NB4 (cell line): Measurements from ENCODE around the gene FBXO41.

Experiments used
- MYC ChIP-seq: IDR thresholded peaks from 2 replicates; pipeline ENCODE4 v1.6.1; 2011; ENCODE audit warnings: low read depth, low read length
- POLR2A ChIP-seq: IDR thresholded peaks from 2 replicates; pipeline ENCODE4 v1.6.1; 2011; ENCODE audit warnings: mild to moderate bottlenecking; ENCODE audit not compliant: insufficient read length; ENCODE audit errors: extremely low read depth

DNA sequence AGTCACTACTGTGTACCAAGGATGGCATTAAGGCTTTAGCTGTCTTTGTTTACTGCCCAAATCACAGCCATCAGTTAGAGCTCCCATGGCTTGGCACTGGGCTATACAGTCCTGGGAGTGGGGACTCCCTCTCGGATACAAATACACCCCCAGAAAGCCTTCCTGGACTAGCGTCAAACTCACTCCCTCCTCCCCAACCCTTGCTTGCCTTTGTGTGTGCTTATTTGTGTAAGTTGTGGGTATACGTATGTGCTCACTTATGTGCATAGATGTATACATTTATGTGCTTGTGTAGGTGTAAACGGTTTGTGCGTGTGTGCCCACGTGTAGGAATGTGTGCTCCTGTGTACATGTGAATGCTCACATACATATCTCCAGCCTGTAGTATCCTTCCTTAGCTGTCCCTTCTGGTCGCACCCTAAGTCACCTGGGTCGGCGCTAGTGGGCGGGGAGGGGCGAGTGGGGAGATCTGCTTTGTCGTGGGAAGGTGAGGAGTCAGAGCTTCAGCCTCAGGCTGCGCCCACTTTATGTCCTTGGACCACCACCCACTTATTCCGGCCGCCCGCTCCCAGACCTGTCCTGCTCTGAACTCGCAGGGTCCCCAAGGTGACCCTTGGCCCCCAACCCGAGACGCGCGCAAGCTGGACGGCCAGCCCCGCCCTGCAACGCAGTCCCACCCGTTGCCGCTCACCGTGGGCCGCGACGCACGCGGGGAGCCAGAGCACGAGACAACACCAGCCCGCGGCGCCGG is 51.7 kb downstream of the FBXO41 start:
- TF ChIP-seq MYC (no peak), POLR2A (no peak)
